Erythroblast (primary cell): ENCODE results near the gene HSPA1L.

Source experiments
- GATA1 ChIP-seq: IDR thresholded peaks from 2 replicates; pipeline ENCODE4 v1.6.1; 2011; ENCODE audit warnings: low read depth, mild to moderate bottlenecking, control low read depth, low read length, moderate library complexity
- POLR2A ChIP-seq: IDR thresholded peaks from 2 replicates; pipeline ENCODE4 v1.6.1; 2011; ENCODE audit warnings: mild to moderate bottlenecking, low read length

DNA sequence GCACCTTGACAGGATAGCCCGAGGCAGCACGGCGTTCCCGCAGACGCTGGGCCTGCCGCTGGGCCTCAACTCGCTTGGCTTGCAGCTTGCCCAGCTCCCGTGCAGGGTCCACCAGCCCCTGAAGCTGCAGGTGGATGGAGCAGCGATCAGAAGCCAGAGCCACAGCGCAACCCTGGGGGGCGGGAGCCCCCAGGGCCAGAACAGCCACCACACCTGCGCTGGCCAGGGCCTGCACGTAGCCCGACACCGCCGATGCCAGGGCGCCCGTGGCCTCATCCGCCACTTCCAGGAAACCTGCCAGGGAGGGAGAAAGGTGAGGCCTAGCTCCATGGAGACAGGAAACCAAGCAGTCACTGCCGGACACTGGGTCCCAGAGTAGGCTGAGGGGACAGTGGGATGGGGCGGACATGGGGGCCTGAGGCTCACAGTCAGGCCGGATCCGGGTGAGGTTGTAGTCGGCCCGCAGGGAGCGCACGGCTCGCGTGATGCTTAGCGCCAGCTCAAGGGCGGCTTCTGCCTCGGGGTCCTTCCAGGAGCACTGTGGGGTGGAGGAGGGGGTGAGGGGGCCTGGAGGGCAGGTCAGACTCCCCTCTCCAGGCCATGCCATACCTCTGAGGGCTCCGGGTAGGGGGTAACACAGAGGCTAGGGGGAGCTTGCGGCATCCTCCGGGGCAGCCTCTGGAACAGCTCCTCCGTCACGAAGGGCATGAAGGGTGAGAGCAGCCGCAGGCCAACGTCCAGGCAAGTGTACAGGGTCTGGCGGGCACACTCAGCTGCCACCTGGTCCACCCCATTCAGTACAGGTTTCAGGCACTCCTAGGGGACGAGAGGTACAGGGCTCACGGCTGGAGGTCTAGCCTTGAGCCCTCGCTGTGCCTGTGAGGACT is 35.8 kb downstream of the HSPA1L start:
- TF ChIP-seq POLR2A (no peak), GATA1 (no peak)
